HepG2 (cell line): ENCODE measurements around the gene PIP4K2B. TPM values are rescaled to one million over a fixed set of nuclear protein-coding genes. Genes with fewer than 3 reads are reported as not detected.

Experiments used
- ELF1 ChIP-seq: sonication (generic); formaldehyde crosslinking; IDR thresholded peaks from 2 replicates; pipeline ENCODE4 v1.4.0; 2020; ENCODE audit warnings: missing genetic modification reagents
- KMT2A ChIP-seq: sonication (generic); formaldehyde crosslinking; IDR thresholded peaks from 2 replicates; pipeline ENCODE4 v1.4.0; 2020; ENCODE audit warnings: missing genetic modification reagents
- NCOA1 ChIP-seq: sonication (generic); formaldehyde crosslinking; IDR thresholded peaks from 2 replicates; pipeline ENCODE4 v1.9.0; 2021; ENCODE audit warnings: missing genetic modification reagents
- SOX6 ChIP-seq, 2 experiments: fragments of 450-650 bp in 1 of 2; sonication (generic) in 1 of 2; formaldehyde crosslinking in 1 of 2; IDR thresholded peaks; 2 replicates each; pipeline versions ENCODE4 v1.4.0 to v1.6.1; 2017 to 2020; ENCODE audit warnings: antibody characterized with exemption in 1 of 2, mild to moderate bottlenecking in 1 of 2, missing genetic modification reagents in 1 of 2
- ZFP36 ChIP-seq: fragments of 150-350 bp; IDR thresholded peaks from 2 replicates; pipeline ENCODE4 v1.6.1; 2018; ENCODE audit warnings: borderline replicate concordance, low read length, low read depth; ENCODE audit not compliant: partially characterized antibody
- ZNF337 ChIP-seq: sonication (generic); formaldehyde crosslinking; IDR thresholded peaks from 2 replicates; pipeline ENCODE4 v1.5.1; 2020; ENCODE audit warnings: missing genetic modification reagents, low read depth, mild to moderate bottlenecking, borderline replicate concordance
- ZNF747 ChIP-seq: sonication (generic); formaldehyde crosslinking; IDR thresholded peaks from 2 replicates; pipeline ENCODE4 v1.8.1; 2023; ENCODE audit warnings: missing genetic modification reagents, mild to moderate bottlenecking, borderline replicate concordance
- polyA plus RNA-seq, 8 experiments: library from polyadenylated mRNA; depleted of rRNA in 3 of 8; stranded (reverse) in 7 of 8; unstranded in 1 of 8; fragments of >200 nt; fragmentation: Illumina TruSeq in 4 of 8; extraction: Trizol in 4 of 8; gene quantifications; 2 replicates each; pipeline versions ENCODE4 v1.2.1 to v1.2.3, GENCODE V29; 2011 to 2016; ENCODE audit warnings: low read depth in 4 of 8, missing spikeins in 1 of 8, mixed read lengths in 1 of 8; ENCODE audit not compliant: insufficient read depth in 1 of 8
- total RNA-seq, 5 experiments: library from RNA; depleted of rRNA; stranded (reverse); fragments of >200 nt; fragmentation: Illumina TruSeq; extraction: Trizol; gene quantifications; 2 replicates each; pipeline ENCODE4 v1.2.3, GENCODE V29; 2016; ENCODE audit warnings: low read depth in 1 of 5
- TF ChIP-seq, protein P1 (sequence below): sonication (generic); formaldehyde crosslinking; IDR thresholded peaks from 2 replicates; pipeline ENCODE4 v1.8.0; 2023; ENCODE audit warnings: mild to moderate bottlenecking, missing genetic modification reagents
- TF ChIP-seq, protein P2 (sequence below): IDR thresholded peaks from 2 replicates; pipeline ENCODE4 v1.6.1; 2016; ENCODE audit warnings: mild to moderate bottlenecking
- TF ChIP-seq, protein P3 (sequence below): sonication (generic); formaldehyde crosslinking; IDR thresholded peaks from 2 replicates; pipeline ENCODE4 v1.9.0; 2021; ENCODE audit warnings: missing genetic modification reagents, mild to moderate bottlenecking, borderline replicate concordance
- TF ChIP-seq, protein P4 (sequence below): sonication (generic); formaldehyde crosslinking; IDR thresholded peaks from 2 replicates; pipeline ENCODE4 v1.4.0; 2020; ENCODE audit warnings: missing genetic modification reagents
- TF ChIP-seq, protein P5 (sequence below): sonication (generic); formaldehyde crosslinking; IDR thresholded peaks from 2 replicates; pipeline ENCODE4 v1.4.0; 2020; ENCODE audit warnings: mild to moderate bottlenecking, missing genetic modification reagents
- TF ChIP-seq, protein P6 (sequence below): sonication (generic); formaldehyde crosslinking; IDR thresholded peaks from 2 replicates; pipeline ENCODE4 v1.8.1; 2023; ENCODE audit warnings: missing genetic modification reagents, mild to moderate bottlenecking, borderline replicate concordance
- TF ChIP-seq, protein P7 (sequence below): sonication (generic); formaldehyde crosslinking; IDR thresholded peaks from 2 replicates; pipeline ENCODE4 v1.5.1; 2020; ENCODE audit warnings: missing genetic modification reagents, mild to moderate bottlenecking, borderline replicate concordance
- TF ChIP-seq, protein P8 (sequence below): sonication (generic); formaldehyde crosslinking; conservative IDR thresholded peaks from 2 replicates; pipeline ENCODE4 v1.5.0; 2020; ENCODE audit warnings: missing genetic modification reagents

Gene PIP4K2B
- total and polyA plus RNA-seq, 2 of the 13 experiments (the other 11 are each of a cell fraction or from before 2014, with no cell fraction given): 20.4 to 54.0 TPM

DNA sequence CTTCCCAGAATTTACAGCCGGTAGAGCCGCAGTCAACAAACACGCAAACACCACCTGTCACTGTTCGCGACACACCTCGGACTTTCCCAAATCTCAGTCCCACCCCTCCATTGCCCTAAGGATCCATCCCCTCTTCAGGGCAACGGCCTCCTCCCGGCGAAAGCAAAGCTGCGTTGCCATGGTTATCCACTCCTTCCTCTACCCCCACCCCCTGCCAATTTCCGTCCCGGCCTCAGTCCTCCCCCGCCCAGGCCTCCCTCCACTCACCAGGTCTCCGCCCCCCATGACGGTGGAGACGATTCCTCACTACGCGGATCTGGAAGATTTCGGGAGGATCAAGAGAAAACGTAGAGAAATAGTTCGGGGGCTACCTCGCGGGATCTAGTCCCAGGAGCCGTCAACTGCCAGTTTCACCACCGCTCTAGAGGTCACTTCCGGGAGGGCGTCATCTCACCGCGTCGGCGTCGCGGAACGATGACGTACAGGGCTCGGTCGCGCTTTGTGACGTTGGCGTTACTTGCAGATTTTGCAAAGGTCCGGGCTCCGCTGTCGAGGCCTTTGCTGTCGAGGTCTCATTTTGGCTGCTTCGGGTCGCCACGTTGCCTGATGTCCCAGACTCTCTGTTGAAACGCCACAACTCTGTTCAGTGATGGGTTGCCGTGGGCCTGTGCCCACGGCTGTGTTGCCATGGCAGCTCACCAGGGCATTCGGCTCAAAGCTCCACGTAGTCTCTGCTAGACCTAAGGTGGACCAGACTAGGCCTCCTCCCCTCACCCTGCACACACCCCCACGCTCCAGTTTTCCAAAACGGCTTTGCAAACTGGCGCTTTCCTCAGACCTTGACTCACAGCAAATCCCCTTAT lies 25.8 kb upstream of the PIP4K2B start, which contains the start of gene CWC25 (continued):
- TF ChIP-seq, protein P1, sequence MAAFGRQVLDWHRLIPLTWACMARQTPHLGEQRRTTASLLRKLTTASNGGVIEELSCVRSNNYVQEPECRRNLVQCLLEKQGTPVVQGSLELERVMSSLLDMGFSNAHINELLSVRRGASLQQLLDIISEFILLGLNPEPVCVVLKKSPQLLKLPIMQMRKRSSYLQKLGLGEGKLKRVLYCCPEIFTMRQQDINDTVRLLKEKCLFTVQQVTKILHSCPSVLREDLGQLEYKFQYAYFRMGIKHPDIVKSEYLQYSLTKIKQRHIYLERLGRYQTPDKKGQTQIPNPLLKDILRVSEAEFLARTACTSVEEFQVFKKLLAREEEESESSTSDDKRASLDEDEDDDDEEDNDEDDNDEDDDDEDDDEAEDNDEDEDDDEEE (CRISPR knock-in tag): peak; percentile 41
- TF ChIP-seq, protein P2, sequence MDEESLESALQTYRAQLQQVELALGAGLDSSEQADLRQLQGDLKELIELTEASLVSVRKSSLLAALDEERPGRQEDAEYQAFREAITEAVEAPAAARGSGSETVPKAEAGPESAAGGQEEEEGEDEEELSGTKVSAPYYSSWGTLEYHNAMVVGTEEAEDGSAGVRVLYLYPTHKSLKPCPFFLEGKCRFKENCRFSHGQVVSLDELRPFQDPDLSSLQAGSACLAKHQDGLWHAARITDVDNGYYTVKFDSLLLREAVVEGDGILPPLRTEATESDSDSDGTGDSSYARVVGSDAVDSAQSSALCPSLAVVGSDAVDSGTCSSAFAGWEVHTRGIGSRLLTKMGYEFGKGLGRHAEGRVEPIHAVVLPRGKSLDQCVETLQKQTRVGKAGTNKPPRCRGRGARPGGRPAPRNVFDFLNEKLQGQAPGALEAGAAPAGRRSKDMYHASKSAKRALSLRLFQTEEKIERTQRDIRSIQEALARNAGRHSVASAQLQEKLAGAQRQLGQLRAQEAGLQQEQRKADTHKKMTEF (CRISPR knock-in tag): peak; percentile 97
- TF ChIP-seq ELF1 (CRISPR knock-in tag) (peak; percentile 100), ZNF337 (CRISPR knock-in tag) (peak; percentile 95; the same call in 1 of the 2 replicates), NCOA1 (CRISPR knock-in tag) (no peak), ZFP36 (no peak), SOX6 (IDR thresholded peaks at IDR 0.05) (no peak), SOX6 (CRISPR knock-in tag; IDR thresholded peaks at IDR 0.05) (peak; percentile 86), ZNF747 (CRISPR knock-in tag) (no peak; the same call in 1 of the 2 replicates), KMT2A (CRISPR knock-in tag) (peak; percentile 95)
- TF ChIP-seq, protein P3, sequence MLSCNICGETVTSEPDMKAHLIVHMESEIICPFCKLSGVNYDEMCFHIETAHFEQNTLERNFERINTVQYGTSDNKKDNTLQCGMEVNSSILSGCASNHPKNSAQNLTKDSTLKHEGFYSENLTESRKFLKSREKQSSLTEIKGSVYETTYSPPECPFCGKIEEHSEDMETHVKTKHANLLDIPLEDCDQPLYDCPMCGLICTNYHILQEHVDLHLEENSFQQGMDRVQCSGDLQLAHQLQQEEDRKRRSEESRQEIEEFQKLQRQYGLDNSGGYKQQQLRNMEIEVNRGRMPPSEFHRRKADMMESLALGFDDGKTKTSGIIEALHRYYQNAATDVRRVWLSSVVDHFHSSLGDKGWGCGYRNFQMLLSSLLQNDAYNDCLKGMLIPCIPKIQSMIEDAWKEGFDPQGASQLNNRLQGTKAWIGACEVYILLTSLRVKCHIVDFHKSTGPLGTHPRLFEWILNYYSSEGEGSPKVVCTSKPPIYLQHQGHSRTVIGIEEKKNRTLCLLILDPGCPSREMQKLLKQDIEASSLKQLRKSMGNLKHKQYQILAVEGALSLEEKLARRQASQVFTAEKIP: no peak
- TF ChIP-seq, protein P4, sequence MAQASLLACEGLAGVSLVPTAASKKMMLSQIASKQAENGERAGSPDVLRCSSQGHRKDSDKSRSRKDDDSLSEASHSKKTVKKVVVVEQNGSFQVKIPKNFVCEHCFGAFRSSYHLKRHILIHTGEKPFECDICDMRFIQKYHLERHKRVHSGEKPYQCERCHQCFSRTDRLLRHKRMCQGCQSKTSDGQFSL (CRISPR knock-in tag): no peak; the same call in 1 of the 2 replicates
- TF ChIP-seq, protein P5, sequence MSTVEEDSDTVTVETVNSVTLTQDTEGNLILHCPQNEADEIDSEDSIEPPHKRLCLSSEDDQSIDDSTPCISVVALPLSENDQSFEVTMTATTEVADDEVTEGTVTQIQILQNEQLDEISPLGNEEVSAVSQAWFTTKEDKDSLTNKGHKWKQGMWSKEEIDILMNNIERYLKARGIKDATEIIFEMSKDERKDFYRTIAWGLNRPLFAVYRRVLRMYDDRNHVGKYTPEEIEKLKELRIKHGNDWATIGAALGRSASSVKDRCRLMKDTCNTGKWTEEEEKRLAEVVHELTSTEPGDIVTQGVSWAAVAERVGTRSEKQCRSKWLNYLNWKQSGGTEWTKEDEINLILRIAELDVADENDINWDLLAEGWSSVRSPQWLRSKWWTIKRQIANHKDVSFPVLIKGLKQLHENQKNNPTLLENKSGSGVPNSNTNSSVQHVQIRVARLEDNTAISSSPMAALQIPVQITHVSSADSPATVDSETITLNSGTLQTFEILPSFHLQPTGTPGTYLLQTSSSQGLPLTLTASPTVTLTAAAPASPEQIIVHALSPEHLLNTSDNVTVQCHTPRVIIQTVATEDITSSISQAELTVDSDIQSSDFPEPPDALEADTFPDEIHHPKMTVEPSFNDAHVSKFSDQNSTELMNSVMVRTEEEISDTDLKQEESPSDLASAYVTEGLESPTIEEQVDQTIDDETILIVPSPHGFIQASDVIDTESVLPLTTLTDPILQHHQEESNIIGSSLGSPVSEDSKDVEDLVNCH (CRISPR knock-in tag): no peak
- TF ChIP-seq, protein P6, sequence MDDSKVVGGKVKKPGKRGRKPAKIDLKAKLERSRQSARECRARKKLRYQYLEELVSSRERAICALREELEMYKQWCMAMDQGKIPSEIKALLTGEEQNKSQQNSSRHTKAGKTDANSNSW (CRISPR knock-in tag): peak; percentile 72; the same call in 1 of the 2 replicates
- TF ChIP-seq, protein P7, sequence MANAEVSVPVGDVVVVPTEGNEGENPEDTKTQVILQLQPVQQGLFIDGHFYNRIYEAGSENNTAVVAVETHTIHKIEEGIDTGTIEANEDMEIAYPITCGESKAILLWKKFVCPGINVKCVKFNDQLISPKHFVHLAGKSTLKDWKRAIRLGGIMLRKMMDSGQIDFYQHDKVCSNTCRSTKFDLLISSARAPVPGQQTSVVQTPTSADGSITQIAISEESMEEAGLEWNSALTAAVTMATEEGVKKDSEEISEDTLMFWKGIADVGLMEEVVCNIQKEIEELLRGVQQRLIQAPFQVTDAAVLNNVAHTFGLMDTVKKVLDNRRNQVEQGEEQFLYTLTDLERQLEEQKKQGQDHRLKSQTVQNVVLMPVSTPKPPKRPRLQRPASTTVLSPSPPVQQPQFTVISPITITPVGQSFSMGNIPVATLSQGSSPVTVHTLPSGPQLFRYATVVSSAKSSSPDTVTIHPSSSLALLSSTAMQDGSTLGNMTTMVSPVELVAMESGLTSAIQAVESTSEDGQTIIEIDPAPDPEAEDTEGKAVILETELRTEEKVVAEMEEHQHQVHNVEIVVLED (CRISPR knock-in tag): peak; percentile 94
- TF ChIP-seq, protein P8, sequence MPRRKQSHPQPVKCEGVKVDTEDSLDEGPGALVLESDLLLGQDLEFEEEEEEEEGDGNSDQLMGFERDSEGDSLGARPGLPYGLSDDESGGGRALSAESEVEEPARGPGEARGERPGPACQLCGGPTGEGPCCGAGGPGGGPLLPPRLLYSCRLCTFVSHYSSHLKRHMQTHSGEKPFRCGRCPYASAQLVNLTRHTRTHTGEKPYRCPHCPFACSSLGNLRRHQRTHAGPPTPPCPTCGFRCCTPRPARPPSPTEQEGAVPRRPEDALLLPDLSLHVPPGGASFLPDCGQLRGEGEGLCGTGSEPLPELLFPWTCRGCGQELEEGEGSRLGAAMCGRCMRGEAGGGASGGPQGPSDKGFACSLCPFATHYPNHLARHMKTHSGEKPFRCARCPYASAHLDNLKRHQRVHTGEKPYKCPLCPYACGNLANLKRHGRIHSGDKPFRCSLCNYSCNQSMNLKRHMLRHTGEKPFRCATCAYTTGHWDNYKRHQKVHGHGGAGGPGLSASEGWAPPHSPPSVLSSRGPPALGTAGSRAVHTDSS: no peak
